ENCODE results near the gene IFT122. TPM values are rescaled to one million over a fixed set of nuclear protein-coding genes. Genes with fewer than 3 reads are reported as not detected.

The IFT122 gene
- total RNA-seq, 4 donors from 2014 or later: 4.1 to 70.2 (median 38.6) TPM

DNA sequence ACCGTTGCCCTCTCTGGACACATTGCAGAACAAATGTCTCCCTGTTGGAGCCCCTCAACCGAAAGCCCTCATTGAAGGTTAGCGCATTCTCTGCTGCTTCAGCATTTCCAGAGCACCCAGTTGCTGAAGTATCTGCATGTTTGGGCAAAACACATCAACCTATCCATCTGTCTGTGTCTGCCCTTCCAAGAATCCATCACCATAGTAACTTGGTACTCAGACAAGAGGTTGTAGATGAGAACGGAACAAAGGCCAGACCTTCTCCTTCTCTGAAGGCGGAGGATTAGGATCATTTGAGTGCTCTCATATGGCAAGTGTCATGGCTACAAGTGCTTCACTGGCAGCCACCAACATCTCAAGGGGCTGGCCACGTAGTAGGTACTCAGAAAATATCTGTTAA is 65.3 kb downstream of the IFT122 start:
- Histone ChIP-seq H3K36me3 (no peaks in the 10 kb centered on the region), H3K9me3 (no peaks in the 10 kb centered on the region), H3K4me3 (no peak overlapping the region), H3K27ac (no peak overlapping the region), H3K27me3 (no peaks in the 10 kb centered on the region), H3K4me1 (no peaks in the 10 kb centered on the region)
- TF ChIP-seq, protein P1, sequence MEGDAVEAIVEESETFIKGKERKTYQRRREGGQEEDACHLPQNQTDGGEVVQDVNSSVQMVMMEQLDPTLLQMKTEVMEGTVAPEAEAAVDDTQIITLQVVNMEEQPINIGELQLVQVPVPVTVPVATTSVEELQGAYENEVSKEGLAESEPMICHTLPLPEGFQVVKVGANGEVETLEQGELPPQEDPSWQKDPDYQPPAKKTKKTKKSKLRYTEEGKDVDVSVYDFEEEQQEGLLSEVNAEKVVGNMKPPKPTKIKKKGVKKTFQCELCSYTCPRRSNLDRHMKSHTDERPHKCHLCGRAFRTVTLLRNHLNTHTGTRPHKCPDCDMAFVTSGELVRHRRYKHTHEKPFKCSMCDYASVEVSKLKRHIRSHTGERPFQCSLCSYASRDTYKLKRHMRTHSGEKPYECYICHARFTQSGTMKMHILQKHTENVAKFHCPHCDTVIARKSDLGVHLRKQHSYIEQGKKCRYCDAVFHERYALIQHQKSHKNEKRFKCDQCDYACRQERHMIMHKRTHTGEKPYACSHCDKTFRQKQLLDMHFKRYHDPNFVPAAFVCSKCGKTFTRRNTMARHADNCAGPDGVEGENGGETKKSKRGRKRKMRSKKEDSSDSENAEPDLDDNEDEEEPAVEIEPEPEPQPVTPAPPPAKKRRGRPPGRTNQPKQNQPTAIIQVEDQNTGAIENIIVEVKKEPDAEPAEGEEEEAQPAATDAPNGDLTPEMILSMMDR (IDR thresholded peaks at IDR 0.05): no peak
- no peak for TF ChIP-seq POLR2A (IDR thresholded peaks at IDR 0.05)
- intact Hi-C loops (cut with DNase I; ENCODE audit: low total_unique reads): no loop called here
- no peak for DNase-seq

DNA sequence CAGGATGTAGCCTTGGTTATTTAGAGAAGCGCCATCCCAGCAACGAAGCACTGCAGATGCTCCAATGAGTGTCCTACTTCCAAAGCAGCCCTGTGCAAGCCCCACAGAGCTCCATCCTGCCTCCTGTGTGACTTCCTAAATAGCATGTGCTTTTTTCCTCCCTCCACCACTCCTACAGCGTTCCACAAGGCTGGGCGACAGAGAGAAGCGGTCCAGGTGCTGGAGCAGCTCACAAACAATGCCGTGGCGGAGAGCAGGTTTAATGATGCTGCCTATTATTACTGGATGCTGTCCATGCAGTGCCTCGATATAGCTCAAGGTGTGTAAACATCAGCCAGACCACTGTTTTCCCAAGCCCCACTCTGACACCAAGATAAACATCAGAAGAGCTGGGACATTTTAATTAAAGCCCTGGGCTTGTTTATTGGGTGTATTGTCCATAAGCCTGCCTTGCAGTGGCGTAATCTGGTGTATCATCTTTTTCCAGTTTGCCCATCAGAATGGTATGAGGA is 66.3 kb downstream of the IFT122 start:
- H3K36me3 ChIP-seq: no peaks in the 10 kb centered on the region
- no peak for TF ChIP-seq POLR2A (IDR thresholded peaks at IDR 0.05)
- TF ChIP-seq, protein P1 (IDR thresholded peaks at IDR 0.05): no peak
- no peaks in the 10 kb centered on the region for H3K9me3 ChIP-seq
- intact Hi-C loops (cut with DNase I; ENCODE audit: low total_unique reads): no loop called here
- no peak for DNase-seq
- H3K4me1 ChIP-seq: no peaks in the 10 kb centered on the region
- H3K27me3 ChIP-seq: no peaks in the 10 kb centered on the region
- no peak overlapping the region for H3K4me3 ChIP-seq
- no peak overlapping the region for H3K27ac ChIP-seq

DNA sequence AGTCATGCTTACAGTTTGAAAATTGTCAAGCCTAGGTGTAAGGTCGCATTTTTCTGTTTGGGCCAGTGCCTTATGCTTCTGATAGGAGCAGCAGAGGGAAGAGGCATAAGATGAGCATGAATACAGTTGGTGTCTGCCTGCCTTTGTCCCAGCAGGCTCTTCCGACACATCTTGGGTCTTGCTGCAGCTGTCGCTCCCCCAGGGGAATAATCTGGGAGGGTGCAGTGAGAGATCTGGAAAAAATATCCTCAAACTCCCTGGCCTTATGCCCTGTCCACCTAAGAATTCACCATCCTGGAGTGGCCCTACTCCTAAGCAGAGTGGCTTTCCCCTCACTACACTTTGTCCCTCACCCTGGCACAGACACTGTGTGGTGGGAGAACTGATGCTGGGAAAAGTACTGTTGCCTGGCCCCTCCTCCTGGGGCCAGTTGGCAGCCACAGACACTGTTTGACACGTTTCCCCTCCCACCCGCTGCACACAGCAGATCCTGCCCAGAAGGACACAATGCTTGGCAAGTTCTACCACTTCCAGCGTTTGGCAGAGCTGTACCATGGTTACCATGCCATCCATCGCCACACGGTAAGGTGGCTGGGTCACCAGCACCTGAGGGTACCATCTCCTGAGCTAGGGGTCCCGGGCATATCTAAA is 67.3 kb downstream of the IFT122 start:
- H3K36me3 ChIP-seq: no peaks in the 10 kb centered on the region
- no peak overlapping the region for H3K4me3 ChIP-seq
- no peak overlapping the region for H3K27ac ChIP-seq
- H3K27me3 ChIP-seq: no peaks in the 10 kb centered on the region
- intact Hi-C loops (cut with DNase I; ENCODE audit: low total_unique reads): no loop called here
- DNase-seq: peak in 1 of 2 donors; percentile 43
- H3K9me3 ChIP-seq: no peaks in the 10 kb centered on the region
- TF ChIP-seq, protein P1 (IDR thresholded peaks at IDR 0.05): no peak
- TF ChIP-seq POLR2A (IDR thresholded peaks at IDR 0.05): no peak
- no peaks in the 10 kb centered on the region for H3K4me1 ChIP-seq

DNA sequence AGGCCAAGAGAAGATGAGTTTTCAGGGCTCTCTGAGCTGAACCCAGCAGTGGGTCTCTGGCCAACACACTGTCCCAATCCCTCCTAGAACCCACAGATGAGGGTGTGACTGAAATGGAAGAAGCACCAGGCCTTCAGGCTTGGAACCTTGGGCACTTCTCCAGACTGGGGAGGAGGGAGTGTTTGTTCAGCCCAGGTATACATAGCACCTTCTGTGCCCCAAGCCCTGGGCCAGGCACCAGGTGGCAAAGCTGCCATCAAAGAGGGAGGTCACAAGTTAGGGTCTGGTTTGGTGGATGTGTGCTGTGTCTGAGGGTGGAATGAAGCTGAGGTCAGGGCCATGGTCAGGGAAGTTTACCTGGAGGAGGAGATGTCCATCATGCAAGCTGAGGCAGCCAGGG is 72.6 kb downstream of the IFT122 start:
- Histone ChIP-seq H3K4me3 (no peak overlapping the region), H3K4me1 (no peaks in the 10 kb centered on the region), H3K27me3 (no peaks in the 10 kb centered on the region), H3K27ac (no peak overlapping the region), H3K9me3 (no peaks in the 10 kb centered on the region), H3K36me3 (no peaks in the 10 kb centered on the region)
- DNase-seq: no peak
- no peak for TF ChIP-seq POLR2A (IDR thresholded peaks at IDR 0.05)
- TF ChIP-seq, protein P1 (IDR thresholded peaks at IDR 0.05): no peak
- intact Hi-C loops (cut with DNase I; ENCODE audit: low total_unique reads): no loop called here

DNA sequence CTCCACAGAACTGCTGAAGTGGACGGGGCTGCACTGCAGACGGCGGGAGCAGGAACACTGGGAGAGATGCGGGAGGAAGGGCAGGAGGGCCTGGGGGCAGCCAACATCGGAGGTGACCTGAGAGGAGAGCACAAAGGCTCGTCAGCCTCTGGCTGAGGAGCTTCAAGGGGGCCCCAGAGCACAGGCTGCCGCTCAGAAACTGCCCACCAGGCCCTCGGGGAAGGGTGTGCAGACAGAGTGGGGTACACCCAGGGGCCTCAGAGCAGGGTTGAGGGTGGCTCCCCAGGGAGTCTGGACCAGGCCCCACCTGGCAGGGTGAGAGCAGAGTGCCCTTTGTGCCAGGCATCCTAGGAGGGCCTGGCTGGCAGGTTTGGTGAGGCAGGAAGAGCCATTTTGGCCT is 73.7 kb downstream of the IFT122 start:
- no peak for DNase-seq
- no peak overlapping the region for H3K4me3 ChIP-seq
- H3K9me3 ChIP-seq: no peaks in the 10 kb centered on the region
- H3K27ac ChIP-seq: no peak overlapping the region
- TF ChIP-seq, protein P1 (IDR thresholded peaks at IDR 0.05): no peak
- TF ChIP-seq POLR2A (IDR thresholded peaks at IDR 0.05): no peak
- intact Hi-C loops (cut with DNase I; ENCODE audit: low total_unique reads): no loop called here
- no peaks in the 10 kb centered on the region for H3K36me3 ChIP-seq
- no peaks in the 10 kb centered on the region for H3K4me1 ChIP-seq
- no peaks in the 10 kb centered on the region for H3K27me3 ChIP-seq
